ENCODE data around the gene MAML2.

The MAML2 gene

DNA sequence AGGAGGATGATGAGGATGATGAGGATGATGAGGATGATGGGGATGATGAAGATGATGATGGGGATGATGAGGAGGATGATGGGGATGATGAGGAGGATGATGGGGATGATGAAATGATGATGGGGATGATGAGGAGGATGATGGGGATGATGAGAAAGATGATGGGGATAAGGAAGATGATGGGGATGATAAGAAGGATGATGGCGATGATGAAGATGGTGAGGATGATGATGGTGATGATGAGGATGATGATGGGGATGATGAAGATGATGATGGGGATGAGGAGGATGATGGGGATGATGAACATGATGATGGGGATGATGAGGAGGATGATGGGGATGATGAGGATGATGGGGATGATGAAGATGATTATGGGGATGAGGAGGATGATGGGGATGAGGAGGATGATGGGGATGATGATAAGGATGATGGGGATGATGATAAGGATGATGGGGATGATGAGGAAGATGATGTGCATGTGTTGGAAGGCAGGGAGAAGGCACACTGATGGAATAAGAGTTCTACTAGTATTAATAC lies 340.2 kb downstream of the MAML2 start:
- no peaks in the 10 kb centered on the region for H3K36me3 ChIP-seq (ENCODE audit: insufficient read depth, low read length)

GRCh38 chr11:96002339-96002738 lies 340.7 kb downstream of the MAML2 start:
- TF ChIP-seq, protein P1, sequence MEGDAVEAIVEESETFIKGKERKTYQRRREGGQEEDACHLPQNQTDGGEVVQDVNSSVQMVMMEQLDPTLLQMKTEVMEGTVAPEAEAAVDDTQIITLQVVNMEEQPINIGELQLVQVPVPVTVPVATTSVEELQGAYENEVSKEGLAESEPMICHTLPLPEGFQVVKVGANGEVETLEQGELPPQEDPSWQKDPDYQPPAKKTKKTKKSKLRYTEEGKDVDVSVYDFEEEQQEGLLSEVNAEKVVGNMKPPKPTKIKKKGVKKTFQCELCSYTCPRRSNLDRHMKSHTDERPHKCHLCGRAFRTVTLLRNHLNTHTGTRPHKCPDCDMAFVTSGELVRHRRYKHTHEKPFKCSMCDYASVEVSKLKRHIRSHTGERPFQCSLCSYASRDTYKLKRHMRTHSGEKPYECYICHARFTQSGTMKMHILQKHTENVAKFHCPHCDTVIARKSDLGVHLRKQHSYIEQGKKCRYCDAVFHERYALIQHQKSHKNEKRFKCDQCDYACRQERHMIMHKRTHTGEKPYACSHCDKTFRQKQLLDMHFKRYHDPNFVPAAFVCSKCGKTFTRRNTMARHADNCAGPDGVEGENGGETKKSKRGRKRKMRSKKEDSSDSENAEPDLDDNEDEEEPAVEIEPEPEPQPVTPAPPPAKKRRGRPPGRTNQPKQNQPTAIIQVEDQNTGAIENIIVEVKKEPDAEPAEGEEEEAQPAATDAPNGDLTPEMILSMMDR (IDR thresholded peaks at IDR 0.05; ENCODE audit: borderline replicate concordance, extremely low read depth, low read length, poor library complexity, severe bottlenecking) = no peak
- no peak for TF ChIP-seq EZH2 (IDR thresholded peaks at IDR 0.05; ENCODE audit: borderline replicate concordance, low read depth, low read length, severe bottlenecking)

More for the DNA sequence above, 340.2 kb downstream of the MAML2 start:
- ATAC-seq (ENCODE audit: insufficient read depth, low read depth) = no peak
- TF ChIP-seq, protein P1 (IDR thresholded peaks at IDR 0.05; ENCODE audit: borderline replicate concordance, extremely low read depth, low read length, poor library complexity, severe bottlenecking) = no peak
- TF ChIP-seq EZH2 (IDR thresholded peaks at IDR 0.05; ENCODE audit: borderline replicate concordance, low read depth, low read length, severe bottlenecking) = no peak
- no peak overlapping the region for H3K4me3 ChIP-seq (ENCODE audit: low read depth in 1 of 2, low read length in 2 of 2)
- no peaks in the 10 kb centered on the region for H3K4me1 ChIP-seq (ENCODE audit: insufficient read depth, low read length)
- H2AFZ ChIP-seq (ENCODE audit: low read depth, low read length) = no peak overlapping the region
- no peak for DNase-seq
- H3K9ac ChIP-seq (ENCODE audit: low read depth, low read length) = no peak overlapping the region
- no peak overlapping the region for H3K4me2 ChIP-seq (ENCODE audit: insufficient read depth, low read length)
- no peaks in the 10 kb centered on the region for H3K27me3 ChIP-seq (ENCODE audit: insufficient read depth, low read length, poor library complexity)
- no peak overlapping the region for H3K27ac ChIP-seq (ENCODE audit: low read length)
- no peaks in the 10 kb centered on the region for H4K20me1 ChIP-seq (ENCODE audit: insufficient read depth, low read length)
- H3K79me2 ChIP-seq (ENCODE audit: insufficient read depth, low read length) = no peaks in the 10 kb centered on the region
- no peaks in the 10 kb centered on the region for H3K9me3 ChIP-seq (ENCODE audit: insufficient read depth, low read length, severe bottlenecking)

GRCh38 chr11:96001037-96001436 lies 342.0 kb downstream of the MAML2 start:
- DNase-seq = no peak
- H3K36me3 ChIP-seq (ENCODE audit: insufficient read depth, low read length) = no peaks in the 10 kb centered on the region
- ATAC-seq (ENCODE audit: insufficient read depth, low read depth) = no peak
- no peaks in the 10 kb centered on the region for H3K4me1 ChIP-seq (ENCODE audit: insufficient read depth, low read length)
- no peaks in the 10 kb centered on the region for H4K20me1 ChIP-seq (ENCODE audit: insufficient read depth, low read length)
- no peak overlapping the region for H3K4me3 ChIP-seq (ENCODE audit: low read depth in 1 of 2, low read length in 2 of 2)
- H3K27me3 ChIP-seq (ENCODE audit: insufficient read depth, low read length, poor library complexity) = no peaks in the 10 kb centered on the region
- no peak overlapping the region for H3K9ac ChIP-seq (ENCODE audit: low read depth, low read length)
- TF ChIP-seq EZH2 (IDR thresholded peaks at IDR 0.05; ENCODE audit: borderline replicate concordance, low read depth, low read length, severe bottlenecking) = no peak
- TF ChIP-seq, protein P1 (IDR thresholded peaks at IDR 0.05; ENCODE audit: borderline replicate concordance, extremely low read depth, low read length, poor library complexity, severe bottlenecking) = no peak
- H2AFZ ChIP-seq (ENCODE audit: low read depth, low read length) = no peak overlapping the region
- H3K9me3 ChIP-seq (ENCODE audit: insufficient read depth, low read length, severe bottlenecking) = no peaks in the 10 kb centered on the region
- no peak overlapping the region for H3K4me2 ChIP-seq (ENCODE audit: insufficient read depth, low read length)
- H3K27ac ChIP-seq (ENCODE audit: low read length) = no peak overlapping the region
- H3K79me2 ChIP-seq (ENCODE audit: insufficient read depth, low read length) = no peaks in the 10 kb centered on the region

More at GRCh38 chr11:96002339-96002738, 340.7 kb downstream of the MAML2 start:
- no peaks in the 10 kb centered on the region for H3K4me1 ChIP-seq (ENCODE audit: insufficient read depth, low read length)
- H3K9me3 ChIP-seq (ENCODE audit: insufficient read depth, low read length, severe bottlenecking) = no peaks in the 10 kb centered on the region
- DNase-seq (no peak), ATAC-seq (ENCODE audit: insufficient read depth, low read depth) (no peak)
- H3K4me3 ChIP-seq (ENCODE audit: low read depth in 1 of 2, low read length in 2 of 2) = no peak overlapping the region
- H4K20me1 ChIP-seq (ENCODE audit: insufficient read depth, low read length) = no peaks in the 10 kb centered on the region
- H3K9ac ChIP-seq (ENCODE audit: low read depth, low read length) = no peak overlapping the region
- H3K27me3 ChIP-seq (ENCODE audit: insufficient read depth, low read length, poor library complexity) = no peaks in the 10 kb centered on the region
- H3K27ac ChIP-seq (ENCODE audit: low read length) = no peak overlapping the region
- H3K79me2 ChIP-seq (ENCODE audit: insufficient read depth, low read length) = no peaks in the 10 kb centered on the region
- H3K36me3 ChIP-seq (ENCODE audit: insufficient read depth, low read length) = no peaks in the 10 kb centered on the region
- H3K4me2 ChIP-seq (ENCODE audit: insufficient read depth, low read length) = no peak overlapping the region
- H2AFZ ChIP-seq (ENCODE audit: low read depth, low read length) = no peak overlapping the region

All from DND-41 (cell line).